HG02981 (cell line): Measurements from ENCODE around the gene TMEM38B.

Source experiments
- ATAC-seq: cut with Tn5 transposase; IDR thresholded peaks from one replicate; pipeline ENCODE4 v1.9.1; 2021; ENCODE audit warnings: mild to moderate bottlenecking, moderate library complexity; ENCODE audit not compliant: unreplicated experiment

Gene TMEM38B

GRCh38 chr9:105694190-105694847 is at the start of gene TMEM38B:
TSS of gene TMEM38B (plus strand) at chr9:105694541. CDS start at chr9:105694661, 120 bp downstream.
- peak; percentile 71 for ATAC-seq

- no peak for ATAC-seq
Measured at GRCh38 chr9:105646879-105647594, 47.3 kb upstream of the TMEM38B start.

- no peak for ATAC-seq
Measured at GRCh38 chr9:105647595-105648349, 46.6 kb upstream of the TMEM38B start.

- ATAC-seq: no peak
Measured at GRCh38 chr9:105651806-105652205, 42.5 kb upstream of the TMEM38B start.

GRCh38 chr9:105656131-105656921 is 38.0 kb upstream of the TMEM38B start:
- ATAC-seq: peak; percentile 51

- ATAC-seq: no peak
Measured at GRCh38 chr9:105658351-105658750, 36.0 kb upstream of the TMEM38B start.

GRCh38 chr9:105661011-105661410 is 33.3 kb upstream of the TMEM38B start:
- ATAC-seq: no peak

- peak; percentile 75 for ATAC-seq
Measured at GRCh38 chr9:105662184-105663104, 31.9 kb upstream of the TMEM38B start, which contains the start of gene TAL2. TSS of gene TAL2 (plus strand) at chr9:105662457. CDS start at chr9:105662497, 40 bp downstream.

GRCh38 chr9:105663914-105664313 is 30.4 kb upstream of the TMEM38B start:
- no peak for ATAC-seq

GRCh38 chr9:105667867-105668266 is 26.5 kb upstream of the TMEM38B start:
- no peak for ATAC-seq

GRCh38 chr9:105670315-105670714 is 24.0 kb upstream of the TMEM38B start:
- no peak for ATAC-seq

GRCh38 chr9:105670775-105671174 is 23.6 kb upstream of the TMEM38B start:
- ATAC-seq: no peak

GRCh38 chr9:105672711-105673234 is 21.6 kb upstream of the TMEM38B start:
- ATAC-seq: no peak

GRCh38 chr9:105673850-105674387 is 20.4 kb upstream of the TMEM38B start:
- no peak for ATAC-seq

- no peak for ATAC-seq
Measured at GRCh38 chr9:105676351-105676923, 17.9 kb upstream of the TMEM38B start.

GRCh38 chr9:105678163-105678562 is 16.2 kb upstream of the TMEM38B start:
- ATAC-seq: no peak

- ATAC-seq: no peak
Measured at GRCh38 chr9:105678781-105679180, 15.6 kb upstream of the TMEM38B start.

- no peak for ATAC-seq
Measured at GRCh38 chr9:105679257-105680022, 14.9 kb upstream of the TMEM38B start.
